CD4-positive, alpha-beta T cell treated with Interleukin-10 for 1 hour (primary cell): ENCODE measurements around the gene MRPL41.
"Not testable (repeated sequence)": the region's sequence is repeated elsewhere in the genome, so short reads cannot be mapped to it uniquely, and the experiment has no call there.

Source experiments
- DNase-seq: peaks from one replicate; pipeline ENCODE4 v3.0.0-alpha.2; 2020

Gene MRPL41

GRCh38 chr9:137522746-137523455 lies 28.8 kb upstream of the MRPL41 start:
- DNase-seq: no peak

GRCh38 chr9:137524161-137524980 lies 27.3 kb upstream of the MRPL41 start:
- no peak for DNase-seq

DNA sequence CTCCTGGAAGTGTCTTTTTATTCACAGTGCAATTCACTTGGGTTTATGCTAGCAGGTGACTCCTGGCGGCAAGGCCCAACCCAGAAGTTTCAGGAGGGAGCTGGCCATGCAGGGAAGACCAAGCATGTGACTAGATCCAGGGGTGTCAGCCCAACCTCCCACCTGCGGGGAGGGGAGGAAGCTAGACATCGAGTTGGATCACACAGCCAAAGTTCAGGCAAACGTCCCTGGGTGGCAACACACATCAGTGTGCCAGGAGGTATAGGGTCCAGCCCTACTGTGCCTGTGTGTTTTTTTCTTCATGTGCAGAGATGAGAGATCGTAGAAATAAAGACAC lies 26.7 kb upstream of the MRPL41 start:
- DNase-seq: no peak

GRCh38 chr9:137530331-137530730 lies 21.3 kb upstream of the MRPL41 start:
- no peak for DNase-seq

GRCh38 chr9:137531099-137531765 lies 20.4 kb upstream of the MRPL41 start:
- no peak for DNase-seq

DNA sequence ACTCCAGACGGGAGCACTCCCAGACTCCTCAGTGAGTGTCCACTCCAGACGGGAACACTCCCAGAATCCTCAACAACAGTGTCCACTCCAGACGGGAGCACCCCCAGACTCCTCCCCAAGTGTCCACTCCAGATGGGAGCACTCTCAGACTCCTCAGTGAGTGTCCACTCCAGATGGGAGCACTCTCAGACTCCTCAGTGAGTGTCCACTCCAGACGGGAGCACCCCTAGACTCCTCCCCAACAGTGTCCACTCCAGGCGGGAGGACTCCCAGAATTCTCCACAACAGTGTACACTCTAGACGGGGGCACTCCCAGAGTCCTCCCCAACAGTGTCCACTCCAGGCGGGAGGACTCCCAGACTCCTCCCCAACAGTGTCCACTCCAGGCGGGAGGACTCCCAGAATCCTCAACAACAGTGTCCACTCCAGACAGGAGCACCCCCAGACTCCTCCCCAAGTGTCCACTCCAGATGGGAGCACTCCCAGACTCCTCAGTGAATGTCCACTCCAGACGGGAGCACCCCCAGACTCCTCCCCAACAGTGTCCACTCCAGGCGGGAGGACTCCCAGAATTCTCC lies 18.7 kb upstream of the MRPL41 start:
- DNase-seq: not testable (repeated sequence)

DNA sequence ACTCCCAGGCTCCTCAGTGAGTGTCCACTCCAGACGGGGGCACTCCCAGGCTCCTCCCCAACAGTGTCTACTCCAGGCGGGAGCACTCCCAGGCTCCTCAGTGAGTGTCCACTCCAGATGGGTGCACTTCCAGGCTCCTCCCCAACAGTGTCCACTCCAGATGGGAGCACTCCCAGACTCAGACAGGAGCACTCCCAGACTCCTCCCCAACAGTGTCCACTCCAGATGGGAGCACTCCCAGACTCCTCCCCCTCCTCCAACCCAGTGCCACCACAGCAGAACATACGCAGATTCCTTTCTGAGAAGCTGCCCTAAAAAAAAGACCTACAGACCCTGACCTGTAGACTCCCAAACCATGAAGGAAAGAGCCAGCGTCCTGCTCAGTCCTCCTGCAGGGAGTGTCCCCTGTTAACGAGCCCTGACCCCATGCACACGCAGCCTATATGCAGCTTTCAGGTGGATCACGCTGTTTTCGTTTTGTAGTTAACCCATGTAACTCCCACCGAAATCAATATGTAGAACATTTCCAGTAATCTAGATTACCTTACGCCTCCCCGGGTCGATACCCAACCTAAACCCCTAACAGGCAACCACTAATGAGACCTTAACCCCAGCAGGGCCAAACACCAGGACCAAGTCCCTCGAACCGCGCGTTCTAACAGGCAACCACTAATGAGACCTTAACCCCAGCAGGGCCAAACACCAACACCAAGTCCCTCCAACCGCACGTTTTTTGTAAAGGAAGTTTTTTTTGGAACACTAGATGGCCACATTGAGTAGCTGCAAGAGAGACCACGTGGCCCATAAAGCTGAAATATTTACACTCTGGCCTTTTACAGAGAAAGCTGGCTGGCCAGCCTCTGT lies 17.2 kb upstream of the MRPL41 start:
- peak; percentile 51 for DNase-seq

GRCh38 chr9:137535120-137535428 lies 16.6 kb upstream of the MRPL41 start:
- no peak for DNase-seq

GRCh38 chr9:137536594-137537131 lies 15.0 kb upstream of the MRPL41 start:
- not testable (repeated sequence) for DNase-seq

- no peak for DNase-seq
These were observed 13.6 kb upstream of the MRPL41 start for GRCh38 chr9:137538058-137538457.

- no peak for DNase-seq
These were observed 11.1 kb upstream of the MRPL41 start for GRCh38 chr9:137540536-137540935.

DNA sequence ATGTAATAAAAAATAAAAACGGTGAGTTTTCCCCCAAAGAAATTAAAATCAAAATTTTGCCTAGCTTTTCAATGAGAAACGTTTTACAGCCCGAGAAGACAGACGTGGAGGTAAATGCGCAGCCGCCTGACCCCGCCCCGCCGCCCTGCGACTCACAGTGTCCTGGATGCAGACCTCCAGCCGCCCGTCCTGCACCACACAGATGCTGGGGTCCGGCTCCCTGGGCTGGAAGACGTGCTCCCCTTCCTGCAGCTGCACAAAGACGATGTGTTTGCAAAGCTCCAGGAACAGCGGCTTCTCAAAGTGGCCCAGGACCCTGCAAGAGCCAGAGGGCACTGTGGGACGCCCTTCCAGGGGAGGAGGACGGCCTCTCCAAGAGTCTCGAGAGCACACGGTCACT lies 9.2 kb upstream of the MRPL41 start:
- no peak for DNase-seq

- no peak for DNase-seq
These were observed 8.3 kb upstream of the MRPL41 start for GRCh38 chr9:137543237-137543963.

- no peak for DNase-seq
These were observed 7.4 kb upstream of the MRPL41 start for GRCh38 chr9:137544176-137544760.

DNA sequence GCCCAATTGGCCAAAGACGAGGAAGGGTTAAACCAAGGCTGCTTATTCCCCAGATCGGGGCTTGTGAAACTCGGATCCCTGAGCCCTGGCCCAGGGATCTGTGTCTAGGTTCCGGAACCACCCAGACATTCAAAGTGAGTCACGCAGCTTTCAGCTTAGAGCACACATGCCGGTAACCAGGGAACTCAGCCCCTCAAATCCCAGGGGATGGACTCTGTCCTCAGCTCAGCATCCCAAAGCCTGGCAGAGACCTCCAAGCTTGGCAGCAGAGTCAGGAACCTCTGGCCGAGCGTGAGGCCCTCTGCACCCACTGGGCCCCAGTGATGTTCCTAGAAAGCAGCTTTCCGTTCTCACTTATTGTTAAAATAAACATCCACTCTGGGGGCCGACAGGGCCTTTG lies 6.6 kb upstream of the MRPL41 start:
- no peak for DNase-seq

DNA sequence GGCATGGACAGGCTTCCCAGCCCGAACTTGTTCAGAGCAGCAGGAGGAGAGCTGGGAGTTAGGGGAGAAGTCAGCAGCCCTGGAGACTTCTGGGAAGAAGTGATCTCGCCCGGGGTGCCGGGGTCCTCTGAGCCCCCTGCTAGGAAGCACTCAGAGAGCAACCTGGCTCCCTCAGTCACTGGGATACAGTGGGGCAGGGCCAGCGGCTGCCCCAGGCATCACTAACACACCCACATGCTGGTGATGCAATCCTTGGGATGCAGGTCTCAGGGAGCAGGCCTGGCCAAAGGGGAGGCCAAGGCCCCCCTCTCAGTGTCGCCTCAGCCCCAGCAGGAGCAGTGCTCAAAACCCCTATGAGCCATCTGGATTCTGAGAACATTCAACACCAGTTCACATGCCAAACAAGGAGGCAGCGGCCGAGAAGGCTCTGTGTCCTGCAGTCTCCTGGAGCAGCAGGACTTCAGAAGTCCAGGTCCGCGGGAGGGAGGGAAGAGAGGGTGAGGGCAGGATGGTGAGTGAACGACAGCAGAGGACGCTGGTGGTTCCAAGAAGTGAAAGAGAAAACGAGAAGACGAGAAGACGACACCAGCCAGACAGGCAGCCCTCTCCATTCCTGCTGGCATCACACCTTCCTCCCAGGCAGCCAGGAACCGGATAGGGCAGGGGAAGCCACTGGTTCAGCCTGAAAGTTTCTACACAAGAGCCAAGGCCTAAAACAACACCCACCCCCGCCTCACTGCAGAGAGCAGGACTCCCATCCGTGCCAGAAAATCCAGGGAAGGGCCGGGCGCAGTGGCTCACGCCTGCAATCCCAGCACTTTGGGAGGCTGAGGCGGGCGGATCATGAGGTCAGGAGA lies 3.8 kb upstream of the MRPL41 start:
- DNase-seq: no peak

DNA sequence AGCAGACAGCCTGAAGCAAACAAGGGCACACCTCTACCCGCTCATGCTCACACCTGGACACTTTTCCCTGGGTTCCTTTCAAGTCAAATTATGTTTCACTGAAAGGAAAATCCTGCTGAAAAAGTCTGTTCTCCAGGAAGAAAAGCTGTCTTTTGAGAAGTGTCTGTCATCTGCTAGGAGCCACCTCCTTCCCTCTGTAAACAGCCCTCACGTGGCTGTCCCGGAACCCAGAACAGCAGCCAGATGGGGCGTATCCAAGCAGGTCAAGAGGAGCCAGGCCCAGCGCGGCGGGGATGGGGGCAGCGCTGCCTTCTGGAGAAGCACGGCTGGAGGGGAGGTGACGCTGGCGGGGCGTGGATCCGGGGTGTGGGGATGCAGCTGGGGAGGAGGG lies 1.5 kb upstream of the MRPL41 start, which contains the start of gene PNPLA7:
Gene PNPLA7 (minus strand): TSS at position 172 of the 391 bp plus-strand sequence. CDS start 205 bp downstream, outside the sequence.
- DNase-seq: peak; percentile 60

DNA sequence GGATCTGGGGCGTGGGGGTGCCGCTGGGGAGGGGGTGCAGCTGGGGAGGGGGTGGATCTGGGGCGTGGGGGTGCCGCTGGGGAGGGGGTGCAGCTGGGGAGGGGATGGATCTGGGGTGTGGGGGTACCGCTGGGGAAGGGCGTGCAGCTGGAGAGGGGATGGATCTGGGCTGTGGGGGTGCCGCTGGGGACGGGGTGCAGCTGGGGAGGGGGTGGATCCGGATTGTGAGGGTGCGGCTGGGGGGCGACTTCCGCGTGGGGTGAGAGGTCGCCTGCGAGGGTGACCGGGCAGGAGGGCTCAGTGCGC lies 768 bp upstream of the MRPL41 start:
- not testable (repeated sequence) for DNase-seq

- no peak for DNase-seq
These were observed 516 bp downstream of the MRPL41 start for GRCh38 chr9:137552022-137552768.

DNA sequence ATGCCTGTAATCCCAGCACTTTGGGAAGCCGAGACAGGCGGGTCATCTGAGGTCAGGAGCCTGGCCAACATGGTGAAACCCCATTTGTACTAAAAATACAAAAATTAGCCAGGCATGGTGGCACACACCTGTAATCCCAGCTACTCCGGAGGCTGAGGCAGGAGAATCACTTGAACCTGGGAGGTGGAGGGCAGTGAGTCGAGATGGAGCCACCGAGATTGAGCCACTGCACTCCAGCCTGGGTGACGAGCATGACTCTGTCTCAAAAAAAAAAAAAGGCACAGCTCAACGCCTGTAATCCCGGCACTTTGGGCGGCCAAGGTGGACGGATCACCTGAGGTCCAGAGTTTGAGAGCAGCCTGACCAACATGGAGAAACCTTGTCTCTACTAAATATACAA lies 2.0 kb downstream of the MRPL41 start:
- not testable (repeated sequence) for DNase-seq
